PFSK-1 (cell line): Measurements from ENCODE around the gene GAL3ST3.

Experiments used
- FOXP2 ChIP-seq: optimal IDR thresholded peaks from 2 replicates; pipeline ENCODE3; 2011; ENCODE audit warnings: borderline replicate concordance, control low read depth, inconsistent platforms; ENCODE audit not compliant: insufficient read depth; ENCODE audit errors: extremely low read length, extremely low read depth
- POLR2AphosphoS5 ChIP-seq: IDR thresholded peaks from 2 replicates; pipeline ENCODE4 v1.6.1; 2012; ENCODE audit warnings: low read depth, mild to moderate bottlenecking, control low read depth, low read length, moderate library complexity
- SIN3A ChIP-seq: IDR thresholded peaks from 2 replicates; pipeline ENCODE4 v1.6.1; 2012; ENCODE audit warnings: mild to moderate bottlenecking, low read length, moderate library complexity, borderline replicate concordance; ENCODE audit not compliant: insufficient read depth
- TAF1 ChIP-seq: IDR thresholded peaks from 2 replicates; pipeline ENCODE4 v1.6.1; 2012; ENCODE audit warnings: low read length, control low read depth, borderline replicate concordance; ENCODE audit not compliant: insufficient read depth
- TF ChIP-seq, protein P1 (sequence below), 2 experiments: IDR thresholded peaks; 2 replicates each; pipeline versions ENCODE4 v1.6.1 to v1.8.0; 2011 to 2012; ENCODE audit warnings: low read depth in 2 of 2, low read length in 2 of 2, control low read depth in 1 of 2, inconsistent platforms in 1 of 2, mild to moderate bottlenecking in 1 of 2, moderate library complexity in 1 of 2; ENCODE audit not compliant: insufficient read depth in 1 of 2

DNA sequence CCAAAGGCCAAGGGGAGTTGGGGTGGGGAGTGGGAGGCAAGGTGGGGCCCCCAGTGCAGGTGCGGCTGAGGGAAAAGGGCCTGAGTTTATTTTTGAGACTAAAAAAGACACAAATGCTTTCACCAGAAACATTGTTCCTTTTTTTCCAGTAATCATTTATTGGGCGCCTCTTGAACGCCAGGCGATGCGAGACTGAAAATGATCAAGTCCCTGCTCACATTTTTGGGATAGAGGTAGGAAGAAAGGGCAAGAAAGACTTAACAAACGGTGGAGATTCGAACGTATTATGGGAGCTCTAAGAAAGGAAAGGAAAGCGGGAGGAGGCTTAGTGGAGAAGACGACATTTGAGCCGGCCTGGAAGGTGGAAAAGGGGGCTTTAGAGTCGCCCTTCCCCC is 2.4 kb upstream of the GAL3ST3 start:
- no peak for TF ChIP-seq POLR2AphosphoS5
- TF ChIP-seq, protein P1, sequence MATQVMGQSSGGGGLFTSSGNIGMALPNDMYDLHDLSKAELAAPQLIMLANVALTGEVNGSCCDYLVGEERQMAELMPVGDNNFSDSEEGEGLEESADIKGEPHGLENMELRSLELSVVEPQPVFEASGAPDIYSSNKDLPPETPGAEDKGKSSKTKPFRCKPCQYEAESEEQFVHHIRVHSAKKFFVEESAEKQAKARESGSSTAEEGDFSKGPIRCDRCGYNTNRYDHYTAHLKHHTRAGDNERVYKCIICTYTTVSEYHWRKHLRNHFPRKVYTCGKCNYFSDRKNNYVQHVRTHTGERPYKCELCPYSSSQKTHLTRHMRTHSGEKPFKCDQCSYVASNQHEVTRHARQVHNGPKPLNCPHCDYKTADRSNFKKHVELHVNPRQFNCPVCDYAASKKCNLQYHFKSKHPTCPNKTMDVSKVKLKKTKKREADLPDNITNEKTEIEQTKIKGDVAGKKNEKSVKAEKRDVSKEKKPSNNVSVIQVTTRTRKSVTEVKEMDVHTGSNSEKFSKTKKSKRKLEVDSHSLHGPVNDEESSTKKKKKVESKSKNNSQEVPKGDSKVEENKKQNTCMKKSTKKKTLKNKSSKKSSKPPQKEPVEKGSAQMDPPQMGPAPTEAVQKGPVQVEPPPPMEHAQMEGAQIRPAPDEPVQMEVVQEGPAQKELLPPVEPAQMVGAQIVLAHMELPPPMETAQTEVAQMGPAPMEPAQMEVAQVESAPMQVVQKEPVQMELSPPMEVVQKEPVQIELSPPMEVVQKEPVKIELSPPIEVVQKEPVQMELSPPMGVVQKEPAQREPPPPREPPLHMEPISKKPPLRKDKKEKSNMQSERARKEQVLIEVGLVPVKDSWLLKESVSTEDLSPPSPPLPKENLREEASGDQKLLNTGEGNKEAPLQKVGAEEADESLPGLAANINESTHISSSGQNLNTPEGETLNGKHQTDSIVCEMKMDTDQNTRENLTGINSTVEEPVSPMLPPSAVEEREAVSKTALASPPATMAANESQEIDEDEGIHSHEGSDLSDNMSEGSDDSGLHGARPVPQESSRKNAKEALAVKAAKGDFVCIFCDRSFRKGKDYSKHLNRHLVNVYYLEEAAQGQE (IDR thresholded peaks at IDR 0.05; ENCODE audit: insufficient read depth in 1 of 2, low read depth in 2 of 2, low read length in 2 of 2): no peak
- no peak for TF ChIP-seq TAF1
- TF ChIP-seq SIN3A: no peak
- no peak for TF ChIP-seq FOXP2
